MCF 10A (cell line): Measurements from ENCODE around the gene SLC25A43. TPM values are rescaled to one million over a fixed set of nuclear protein-coding genes. Genes with fewer than 3 reads are reported as not detected.
A peak's percentile ranks its signal among the peaks of the same experiment; 100 is the strongest.

ENCODE experiments used
- BruUV-seq: library from RNA; stranded (reverse); fragments of 400-500 nt; replicated peaks from 2 replicates; lab custom pipeline; 2021; lab: Mats Ljungman, UMichigan
- CTCF ChIA-PET: fragments of 300-600 bp; sonication (Branson Sonifier 250); formaldehyde crosslinking; extraction: SDS; loops from one replicate; lab custom pipeline; 2021; ENCODE audit warnings: antibody characterized with exemption, inconsistent platforms; lab: Yijun Ruan, JAX
- POLR2A ChIA-PET: fragments of 300-600, 350-650 bp; sonication (Branson Sonifier 250); formaldehyde crosslinking; extraction: SDS; loops from one replicate; lab custom pipeline; 2020; ENCODE audit warnings: antibody characterized with exemption, inconsistent platforms; lab: Yijun Ruan, JAX
- DNase-seq: peaks from one replicate; pipeline ENCODE4 v3.0.0-alpha.2; 2018; ENCODE audit not compliant: unreplicated experiment
- H3K27ac Mint-ChIP-seq: one replicate; pipeline ENCODE4 v1.8.0; 2022; ENCODE audit warnings: mild to moderate bottlenecking, low read depth, mixed read lengths; ENCODE audit not compliant: unreplicated experiment
- H3K27me3 Mint-ChIP-seq: one replicate; pipeline ENCODE4 v1.8.0; 2022; ENCODE audit warnings: mixed read lengths; ENCODE audit not compliant: insufficient read depth, unreplicated experiment
- H3K36me3 Mint-ChIP-seq: one replicate; pipeline ENCODE4 v1.8.0; 2022; ENCODE audit warnings: mild to moderate bottlenecking, moderate library complexity, mixed read lengths; ENCODE audit not compliant: insufficient read depth, unreplicated experiment
- H3K4me1 Mint-ChIP-seq: one replicate; pipeline ENCODE4 v1.8.0; 2022; ENCODE audit warnings: mixed read lengths; ENCODE audit not compliant: insufficient read depth, unreplicated experiment
- H3K4me3 Mint-ChIP-seq: one replicate; pipeline ENCODE4 v1.8.0; 2022; ENCODE audit warnings: mild to moderate bottlenecking, moderate library complexity, mixed read lengths; ENCODE audit not compliant: unreplicated experiment
- H3K9me3 Mint-ChIP-seq: one replicate; pipeline ENCODE4 v1.8.0; 2022; ENCODE audit warnings: mixed read lengths; ENCODE audit not compliant: unreplicated experiment
- CTCF ChIP-seq: fragments of 200-600 bp; IDR thresholded peaks from one replicate; pipeline ENCODE4 v1.8.0; 2022; ENCODE audit warnings: antibody characterized with exemption, mild to moderate bottlenecking; ENCODE audit not compliant: unreplicated experiment
- intact Hi-C: fragments of 100-400 bp; cut with micrococcal nuclease; formaldehyde crosslinking; loops from 2 replicates; pipeline ENCODE4 v1.14.1; 2022
- total RNA-seq: library from RNA; stranded (reverse); gene quantifications from 2 replicates; pipeline ENCODE4 v1.2.3, GENCODE V29; 2022

SLC25A43 gene
- total RNA-seq, 1 experiment from 2014 or later: 16.0 TPM

- peaks cover 8% of the 10 kb centered on the region for H3K36me3 Mint-ChIP-seq
- POLR2A ChIA-PET: no interaction called here
- CTCF ChIA-PET: no interaction called here
- DNase-seq: no peak
- peaks cover 17% of the 10 kb centered on the region for H3K4me1 Mint-ChIP-seq
- H3K27ac Mint-ChIP-seq: no peak overlapping the region
- no peaks in the 10 kb centered on the region for H3K9me3 Mint-ChIP-seq
- BruUV-seq: no TSS peak
- intact Hi-C loops: no loop called here
- TF ChIP-seq CTCF: no peak
- peaks cover 14% of the 10 kb centered on the region for H3K27me3 Mint-ChIP-seq
- no peak overlapping the region for H3K4me3 Mint-ChIP-seq
Measured at GRCh38 chrX:119407681-119408080, 8.5 kb downstream of the SLC25A43 start.

- H3K27me3 Mint-ChIP-seq: peaks cover 14% of the 10 kb centered on the region
- peak; percentile 87 for DNase-seq
- TF ChIP-seq CTCF: no peak
- BruUV-seq: no TSS peak
- peaks cover 17% of the 10 kb centered on the region for H3K4me1 Mint-ChIP-seq
- ChIA-PET POLR2A (interaction anchor here (0.6 to 4.0 kb wide), 4 partner anchors 10 to 173 kb away, joined by 3 to 29 read pairs (median 4); partner anchors contain the start of gene SLC25A43), CTCF (interaction anchor here (0.6 kb wide), 1 partner anchor 129 kb away, joined by 3 read pairs; no protein-coding TSS in a partner anchor)
- peak overlapping the region; percentile 64 for H3K27ac Mint-ChIP-seq
- H3K4me3 Mint-ChIP-seq: no peak overlapping the region
- intact Hi-C loops: no loop called here
- no peaks in the 10 kb centered on the region for H3K9me3 Mint-ChIP-seq
- H3K36me3 Mint-ChIP-seq: peaks cover 14% of the 10 kb centered on the region
Measured at GRCh38 chrX:119410027-119410819, 11.1 kb downstream of the SLC25A43 start.

- no peak for TF ChIP-seq CTCF
- Mint-ChIP-seq H3K27ac (no peak overlapping the region), H3K27me3 (peaks cover 14% of the 10 kb centered on the region), H3K36me3 (peaks cover 14% of the 10 kb centered on the region), H3K9me3 (no peaks in the 10 kb centered on the region), H3K4me1 (peaks cover 17% of the 10 kb centered on the region), H3K4me3 (no peak overlapping the region)
- ChIA-PET CTCF (no interaction called here), POLR2A (interaction anchor here (1.0 to 4.0 kb wide), 3 partner anchors 10 to 174 kb away, joined by 3 to 29 read pairs (median 3); partner anchors contain the start of gene SLC25A43)
- no peak for DNase-seq
- no TSS peak for BruUV-seq
- intact Hi-C loops: no loop called here
Measured at GRCh38 chrX:119410854-119411253, 11.7 kb downstream of the SLC25A43 start.

- H3K4me3 Mint-ChIP-seq: no peak overlapping the region
- BruUV-seq: no TSS peak
- H3K4me1 Mint-ChIP-seq: peaks cover 15% of the 10 kb centered on the region
- intact Hi-C loops: no loop called here
- peaks cover 14% of the 10 kb centered on the region for H3K27me3 Mint-ChIP-seq
- TF ChIP-seq CTCF: no peak
- DNase-seq: no peak
- H3K36me3 Mint-ChIP-seq: peaks cover 14% of the 10 kb centered on the region
- H3K9me3 Mint-ChIP-seq: no peaks in the 10 kb centered on the region
- H3K27ac Mint-ChIP-seq: no peak overlapping the region
- POLR2A ChIA-PET: interaction anchor here (4.0 kb wide), 1 partner anchor 11 kb away, joined by 29 read pairs; the partner anchor contains the start of gene SLC25A43
- CTCF ChIA-PET: no interaction called here
Measured at GRCh38 chrX:119411959-119412358, 12.8 kb downstream of the SLC25A43 start.
